CD14-positive monocyte (primary cell): Measurements from ENCODE around the gene MTG2. TPM values are rescaled to one million over a fixed set of nuclear protein-coding genes. Genes with fewer than 3 reads are reported as not detected.

Experiments used
- DNase-seq, 3 donors: peaks; one replicate each; pipeline ENCODE4 v3.0.0-alpha.2; 2011 to 2022
- H2AFZ ChIP-seq: 2 replicates; pipeline ENCODE4 v1.6.0; 2012; ENCODE audit warnings: mild to moderate bottlenecking, low read depth, low read length, inconsistent platforms; ENCODE audit not compliant: insufficient read depth, poor library complexity, severe bottlenecking
- H3K27ac ChIP-seq, 2 donors: 1 replicate in 1 of 2; 2 replicates in 1 of 2; pipeline ENCODE4 v1.5.1; 2012 to 2013; ENCODE audit warnings: low read length in 2 of 2, control low read depth in 1 of 2, inconsistent platforms in 1 of 2, low read depth in 1 of 2, mild to moderate bottlenecking in 1 of 2
- H3K27me3 ChIP-seq, 2 donors: one replicate each; pipeline versions ENCODE4 v1.6.0 to v1.6.1; 2011 to 2013; ENCODE audit warnings: low read length in 2 of 2; ENCODE audit not compliant: control insufficient read depth in 2 of 2, insufficient read depth in 2 of 2
- H3K36me3 ChIP-seq, 2 donors: replicated peaks in 1 of 2; 1 replicate in 1 of 2; 2 replicates in 1 of 2; pipeline versions ENCODE4 v1.5.1 to v1.6.1; 2012 to 2013; ENCODE audit warnings: low read length in 2 of 2, control low read depth in 1 of 2, inconsistent platforms in 1 of 2, mild to moderate bottlenecking in 1 of 2; ENCODE audit not compliant: insufficient read depth in 2 of 2, control insufficient read depth in 1 of 2
- H3K4me1 ChIP-seq, 2 donors: 1 replicate in 1 of 2; 2 replicates in 1 of 2; pipeline versions ENCODE4 v1.5.1 to v1.6.1; 2012 to 2013; ENCODE audit warnings: low read length in 2 of 2, control low read depth in 1 of 2, inconsistent platforms in 1 of 2, mild to moderate bottlenecking in 1 of 2, moderate library complexity in 1 of 2; ENCODE audit not compliant: insufficient read depth in 2 of 2, control insufficient read depth in 1 of 2
- H3K4me2 ChIP-seq: replicated peaks from 2 replicates; pipeline ENCODE3; 2012; ENCODE audit warnings: low read length, moderate library complexity, mild to moderate bottlenecking; ENCODE audit not compliant: poor library complexity, severe bottlenecking; ENCODE audit errors: extremely low read depth
- H3K4me3 ChIP-seq, 3 experiments: fragments of 200-600 bp in 1 of 3; sonication (generic) in 1 of 3; replicated peaks in 1 of 3; 1 replicate in 2 of 3; 2 replicates in 1 of 3; pipeline ENCODE4 v1.5.1; 2011 to 2013; ENCODE audit warnings: low read length in 3 of 3, mild to moderate bottlenecking in 3 of 3, control low read depth in 2 of 3, low read depth in 2 of 3, inconsistent platforms in 1 of 3, moderate library complexity in 1 of 3
- H3K79me2 ChIP-seq: 2 replicates; pipeline ENCODE4 v1.6.0; 2012; ENCODE audit warnings: mild to moderate bottlenecking, control low read depth, inconsistent platforms, low read length, moderate library complexity; ENCODE audit not compliant: insufficient read depth
- H3K9ac ChIP-seq: 2 replicates; pipeline ENCODE4 v1.6.0; 2017; ENCODE audit warnings: low read length, mild to moderate bottlenecking; ENCODE audit not compliant: insufficient read depth, poor library complexity, severe bottlenecking
- H3K9me3 ChIP-seq, 2 donors: replicated peaks in 1 of 2; 1 replicate in 1 of 2; 2 replicates in 1 of 2; pipeline versions ENCODE4 v1.5.1 to v1.6.1; 2012 to 2013; ENCODE audit warnings: low read length in 2 of 2, control low read depth in 1 of 2; ENCODE audit not compliant: control insufficient read depth in 1 of 2, insufficient read depth in 1 of 2
- H4K20me1 ChIP-seq: 2 replicates; pipeline ENCODE4 v1.6.0; 2012; ENCODE audit warnings: mild to moderate bottlenecking, low read length, control low read depth, moderate library complexity; ENCODE audit not compliant: insufficient read depth
- H3K27ac Mint-ChIP-seq, 7 donors: one replicate each; pipeline ENCODE4 v1.8.0; 2020; ENCODE audit warnings: mild to moderate bottlenecking in 7 of 7, mixed read lengths in 7 of 7, moderate library complexity in 6 of 7, inconsistent platforms in 2 of 7
- H3K27me3 Mint-ChIP-seq, 3 donors: one replicate each; pipeline ENCODE4 v1.8.0; 2021 to 2022; ENCODE audit warnings: low read depth in 3 of 3, mild to moderate bottlenecking in 3 of 3, mixed read lengths in 3 of 3, moderate library complexity in 3 of 3, inconsistent platforms in 1 of 3
- H3K36me3 Mint-ChIP-seq, 2 donors: one replicate each; pipeline ENCODE4 v1.8.0; 2020; ENCODE audit warnings: mixed read lengths in 2 of 2, inconsistent platforms in 1 of 2, mild to moderate bottlenecking in 1 of 2
- H3K4me1 Mint-ChIP-seq: one replicate; pipeline ENCODE4 v1.8.0; 2020; ENCODE audit warnings: mild to moderate bottlenecking, mixed read lengths
- H3K4me3 Mint-ChIP-seq, 2 donors: one replicate each; pipeline ENCODE4 v1.8.0; 2020; ENCODE audit warnings: mild to moderate bottlenecking in 2 of 2, mixed read lengths in 2 of 2, moderate library complexity in 1 of 2
- H3K9me3 Mint-ChIP-seq, 7 donors: one replicate each; pipeline ENCODE4 v1.8.0; 2020 to 2022; ENCODE audit warnings: mixed read lengths in 7 of 7, mild to moderate bottlenecking in 6 of 7, moderate library complexity in 6 of 7, inconsistent platforms in 2 of 7
- WGBS: methylation state at CpG from one replicate; pipeline ENCODE4 v1.1.5; 2013; ENCODE audit warnings: missing lambda C conversion rate; ENCODE audit not compliant: insufficient coverage; 5-methylcytosine and 5-hydroxymethylcytosine counted together
- intact Hi-C, 2 donors: fragments of 100-400 bp; cut with micrococcal nuclease; formaldehyde crosslinking; loops; one replicate each; pipeline versions ENCODE4 v1.15.0 to v1.15.1; 2023
- polyA plus RNA-seq, 3 donors: library from polyadenylated mRNA; depleted of rRNA in 1 of 3; unstranded in 2 of 3; stranded (reverse) in 1 of 3; fragments of 300-500 nt in 2 of 3; fragments of >200 nt in 1 of 3; fragmentation: Illumina TruSeq in 2 of 3; gene quantifications; 1 replicate in 2 of 3; 2 replicates in 1 of 3; pipeline ENCODE4 v1.2.3, GENCODE V29; 2012 to 2021
- TF ChIP-seq, protein P1 (sequence below): fragments of 200-600 bp; IDR thresholded peaks from one replicate; pipeline ENCODE4 v1.8.0; 2022; ENCODE audit warnings: antibody characterized with exemption, mild to moderate bottlenecking

Gene MTG2
- polyA plus RNA-seq, 3 donors = 10.8 to 16.1 (median 14.9) TPM

DNA sequence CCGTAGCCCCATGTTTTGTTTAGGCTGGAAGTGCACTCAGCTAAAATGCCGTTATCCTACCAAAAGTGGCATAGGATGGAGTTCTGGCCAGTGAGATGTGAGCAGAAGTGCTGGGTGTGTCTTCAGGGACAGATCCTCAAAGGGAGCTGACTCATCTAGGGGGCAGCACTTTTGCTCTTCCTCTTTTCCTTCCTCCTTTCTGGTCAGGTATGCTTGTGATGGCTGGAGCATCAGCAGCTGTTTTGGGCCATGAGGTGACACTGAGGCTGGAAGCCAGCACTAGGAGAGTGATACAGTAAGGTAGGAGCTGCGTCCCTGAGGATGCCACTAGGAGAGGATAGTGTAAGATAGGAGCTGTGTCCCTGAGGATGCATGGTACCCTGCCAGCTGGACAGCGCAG lies 50.9 kb downstream of the MTG2 start:
- no peak overlapping the region for H3K4me3 Mint-ChIP-seq

DNA sequence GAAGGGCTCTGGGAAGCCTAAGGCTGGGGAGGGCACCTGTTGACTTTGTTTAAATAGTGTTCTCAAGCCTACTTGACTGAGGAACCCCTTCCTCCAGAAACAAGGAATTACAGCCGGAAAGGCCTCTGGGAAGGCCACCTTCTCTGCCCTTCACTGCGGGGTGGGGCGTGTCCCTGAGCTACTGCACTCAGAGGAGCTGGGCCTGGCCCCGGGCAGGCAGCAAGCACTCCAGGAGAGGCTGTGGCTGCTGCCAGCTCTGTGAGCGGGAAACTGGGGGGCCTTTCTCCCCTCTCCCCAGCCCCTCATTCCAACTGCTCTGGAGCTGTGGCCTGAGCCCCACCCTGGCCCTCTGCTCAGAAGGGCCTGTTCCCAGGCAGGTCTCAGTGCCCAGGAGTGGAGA lies 51.5 kb downstream of the MTG2 start:
- Histone ChIP-seq H4K20me1 (no peaks in the 10 kb centered on the region), H2AFZ (no peak overlapping the region), H3K4me2 (no peak overlapping the region), H3K9me3 (peaks cover 0 to 14% of the 10 kb centered on the region in 2 donors), H3K79me2 (peaks cover 8% of the 10 kb centered on the region), H3K36me3 (no peaks in the 10 kb centered on the region), H3K27me3 (no peaks in the 10 kb centered on the region), H3K4me3 (no peak overlapping the region), H3K27ac (no peak overlapping the region), H3K9ac (no peak overlapping the region), H3K4me1 (peaks cover 10 to 13% of the 10 kb centered on the region in 2 donors)
- DNase-seq = no peak
- 91% methylated on average over 4 of the region's 5 CpGs for WGBS
- H3K9me3 Mint-ChIP-seq = peaks cover 3 to 7% (median 6%) of the 10 kb centered on the region in 7 donors
- no peak overlapping the region for H3K27ac Mint-ChIP-seq
- H3K4me3 Mint-ChIP-seq = no peak overlapping the region
- peaks cover 1 to 3% (median 3%) of the 10 kb centered on the region in 3 donors for H3K27me3 Mint-ChIP-seq
- intact Hi-C loops = loop anchor here in 1 of 2 donors (10.0 kb wide), 2 partner anchors 170 kb away; partner anchors contain the start of genes CABLES2 and TAF4
- H3K36me3 Mint-ChIP-seq = no peaks in the 10 kb centered on the region
- H3K4me1 Mint-ChIP-seq = peaks cover 10% of the 10 kb centered on the region
- TF ChIP-seq, protein P1, sequence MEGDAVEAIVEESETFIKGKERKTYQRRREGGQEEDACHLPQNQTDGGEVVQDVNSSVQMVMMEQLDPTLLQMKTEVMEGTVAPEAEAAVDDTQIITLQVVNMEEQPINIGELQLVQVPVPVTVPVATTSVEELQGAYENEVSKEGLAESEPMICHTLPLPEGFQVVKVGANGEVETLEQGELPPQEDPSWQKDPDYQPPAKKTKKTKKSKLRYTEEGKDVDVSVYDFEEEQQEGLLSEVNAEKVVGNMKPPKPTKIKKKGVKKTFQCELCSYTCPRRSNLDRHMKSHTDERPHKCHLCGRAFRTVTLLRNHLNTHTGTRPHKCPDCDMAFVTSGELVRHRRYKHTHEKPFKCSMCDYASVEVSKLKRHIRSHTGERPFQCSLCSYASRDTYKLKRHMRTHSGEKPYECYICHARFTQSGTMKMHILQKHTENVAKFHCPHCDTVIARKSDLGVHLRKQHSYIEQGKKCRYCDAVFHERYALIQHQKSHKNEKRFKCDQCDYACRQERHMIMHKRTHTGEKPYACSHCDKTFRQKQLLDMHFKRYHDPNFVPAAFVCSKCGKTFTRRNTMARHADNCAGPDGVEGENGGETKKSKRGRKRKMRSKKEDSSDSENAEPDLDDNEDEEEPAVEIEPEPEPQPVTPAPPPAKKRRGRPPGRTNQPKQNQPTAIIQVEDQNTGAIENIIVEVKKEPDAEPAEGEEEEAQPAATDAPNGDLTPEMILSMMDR = no peak

More for the DNA sequence above, 50.9 kb downstream of the MTG2 start:
- H3K4me2 ChIP-seq = no peak overlapping the region
- H3K4me1 ChIP-seq = peaks cover 5 to 7% of the 10 kb centered on the region in 2 donors
- H3K27me3 ChIP-seq = no peaks in the 10 kb centered on the region
- no peak overlapping the region for H3K27ac Mint-ChIP-seq
- H3K4me1 Mint-ChIP-seq = peaks cover 5% of the 10 kb centered on the region
- no peak for DNase-seq
- intact Hi-C loops = loop anchor here in 1 of 2 donors (10.0 kb wide), 2 partner anchors 169 to 171 kb away; partner anchors contain the start of genes CABLES2 and TAF4
- peaks cover 0 to 18% of the 10 kb centered on the region in 2 donors for H3K9me3 ChIP-seq
- H3K36me3 Mint-ChIP-seq = no peaks in the 10 kb centered on the region
- no peaks in the 10 kb centered on the region for H3K36me3 ChIP-seq
- H3K4me3 ChIP-seq = no peak overlapping the region
- no peak overlapping the region for H2AFZ ChIP-seq
- H3K79me2 ChIP-seq = peaks cover 1% of the 10 kb centered on the region
- TF ChIP-seq, protein P1 = no peak
- no peak overlapping the region for H3K9ac ChIP-seq
- 100% methylated on average over 3 of the region's 4 CpGs for WGBS
- H3K9me3 Mint-ChIP-seq = peaks cover 3 to 7% (median 6%) of the 10 kb centered on the region in 7 donors
- peaks cover 1 to 3% (median 3%) of the 10 kb centered on the region in 3 donors for H3K27me3 Mint-ChIP-seq
- no peak overlapping the region for H3K27ac ChIP-seq
- no peaks in the 10 kb centered on the region for H4K20me1 ChIP-seq
